ENCODE data around the gene CRACDL. TPM values are rescaled to one million over a fixed set of nuclear protein-coding genes. Genes with fewer than 3 reads are reported as not detected.

The CRACDL gene
- total RNA-seq, 3 donors from 2014 or later = 8.0 to 18.1 (median 17.8) TPM

DNA sequence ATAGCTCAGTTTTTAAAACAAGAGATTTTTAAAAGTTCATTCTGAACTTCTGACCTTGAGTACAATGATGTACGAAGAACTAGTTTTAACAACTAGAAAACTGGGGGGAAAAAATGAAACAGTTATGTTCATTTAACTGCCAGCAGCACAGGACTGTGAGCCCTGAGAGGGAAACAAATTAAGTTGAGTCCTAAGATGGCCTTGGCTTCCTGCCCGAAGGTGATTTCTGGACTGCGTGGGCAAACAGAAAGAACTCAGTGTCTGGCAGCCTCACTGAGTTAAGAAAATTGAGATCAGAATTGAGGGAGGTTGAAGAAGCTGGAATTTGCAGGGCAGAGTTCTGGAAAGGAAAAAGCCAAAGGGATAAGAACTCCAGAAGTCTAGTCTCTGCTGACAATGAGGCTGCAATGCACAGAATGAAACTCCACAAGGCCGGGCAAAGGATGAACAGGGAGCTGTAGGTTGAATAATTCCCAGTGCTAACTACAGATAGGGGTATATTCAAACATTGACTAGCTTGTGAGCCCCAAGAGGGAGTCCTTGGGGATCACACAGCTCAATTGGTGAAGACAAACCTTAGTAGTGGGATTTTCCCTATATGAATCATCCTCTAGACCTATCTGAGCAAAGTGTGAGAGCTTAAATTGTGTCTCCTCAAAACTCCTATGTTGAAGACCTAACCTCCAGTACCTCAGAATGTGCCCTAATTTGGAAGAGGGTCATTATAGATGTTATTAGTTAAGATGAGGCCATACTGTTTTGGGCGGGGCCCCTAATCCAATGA, 13.1 kb upstream of the CRACDL start:
- Histone ChIP-seq H3K4me3 (no peak overlapping the region), H3K4me1 (ENCODE audit: low read depth) (no peaks in the 10 kb centered on the region), H3K36me3 (ENCODE audit: low read depth) (no peaks in the 10 kb centered on the region), H3K9me3 (no peaks in the 10 kb centered on the region)
- intact Hi-C loops (cut with DNase I, micrococcal nuclease) = no loop called here
- ATAC-seq (no peak), DNase-seq (peak in 1 of 3 donors; percentile 35)
- TF ChIP-seq, protein P1, sequence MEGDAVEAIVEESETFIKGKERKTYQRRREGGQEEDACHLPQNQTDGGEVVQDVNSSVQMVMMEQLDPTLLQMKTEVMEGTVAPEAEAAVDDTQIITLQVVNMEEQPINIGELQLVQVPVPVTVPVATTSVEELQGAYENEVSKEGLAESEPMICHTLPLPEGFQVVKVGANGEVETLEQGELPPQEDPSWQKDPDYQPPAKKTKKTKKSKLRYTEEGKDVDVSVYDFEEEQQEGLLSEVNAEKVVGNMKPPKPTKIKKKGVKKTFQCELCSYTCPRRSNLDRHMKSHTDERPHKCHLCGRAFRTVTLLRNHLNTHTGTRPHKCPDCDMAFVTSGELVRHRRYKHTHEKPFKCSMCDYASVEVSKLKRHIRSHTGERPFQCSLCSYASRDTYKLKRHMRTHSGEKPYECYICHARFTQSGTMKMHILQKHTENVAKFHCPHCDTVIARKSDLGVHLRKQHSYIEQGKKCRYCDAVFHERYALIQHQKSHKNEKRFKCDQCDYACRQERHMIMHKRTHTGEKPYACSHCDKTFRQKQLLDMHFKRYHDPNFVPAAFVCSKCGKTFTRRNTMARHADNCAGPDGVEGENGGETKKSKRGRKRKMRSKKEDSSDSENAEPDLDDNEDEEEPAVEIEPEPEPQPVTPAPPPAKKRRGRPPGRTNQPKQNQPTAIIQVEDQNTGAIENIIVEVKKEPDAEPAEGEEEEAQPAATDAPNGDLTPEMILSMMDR (IDR thresholded peaks at IDR 0.05) = no peak

DNA sequence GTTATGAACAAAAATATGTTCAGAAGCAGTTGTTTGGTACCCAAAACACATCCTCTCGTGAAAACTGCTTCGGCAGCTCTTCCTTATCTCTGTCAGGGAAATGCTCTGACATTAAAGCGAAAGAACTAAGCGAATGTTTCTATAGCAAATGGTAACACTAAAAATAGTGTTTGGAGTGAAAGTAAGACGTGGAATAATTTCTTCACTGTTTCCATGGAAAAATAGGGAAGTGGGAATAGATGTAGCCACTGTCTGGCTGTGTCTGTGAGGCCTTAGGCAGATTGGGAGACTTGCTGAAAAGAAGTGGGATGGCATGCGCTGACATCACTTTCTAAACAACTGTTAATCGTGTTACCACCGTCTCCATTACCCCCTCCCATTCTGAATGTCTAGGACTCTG, 11.5 kb upstream of the CRACDL start:
- DNase-seq (no peak), ATAC-seq (no peak)
- Histone ChIP-seq H3K4me3 (no peak overlapping the region), H3K36me3 (ENCODE audit: low read depth) (no peaks in the 10 kb centered on the region), H3K9me3 (no peaks in the 10 kb centered on the region), H3K4me1 (ENCODE audit: low read depth) (no peaks in the 10 kb centered on the region)
- intact Hi-C loops (cut with DNase I, micrococcal nuclease) = no loop called here
- TF ChIP-seq, protein P1 (IDR thresholded peaks at IDR 0.05) = no peak

DNA sequence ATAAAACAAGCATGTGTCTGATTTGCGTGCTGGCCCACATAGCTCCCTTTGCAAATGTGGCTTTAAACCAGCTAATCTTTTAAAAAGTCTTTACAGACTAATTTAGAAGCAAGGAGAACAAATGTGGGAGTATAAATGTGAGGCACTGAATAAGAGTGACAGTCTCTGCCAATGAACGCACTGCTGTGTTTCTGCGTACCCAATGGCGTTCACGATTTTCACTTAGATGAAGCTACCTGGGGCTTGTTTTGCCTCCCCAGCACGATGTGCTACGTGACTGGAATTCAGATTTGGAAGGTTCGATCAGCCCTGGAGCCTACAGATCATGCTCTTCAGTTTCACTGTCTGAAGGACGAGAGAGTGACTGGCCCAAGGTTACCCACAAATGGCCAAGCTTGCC, 10.8 kb upstream of the CRACDL start:
- TF ChIP-seq, protein P1 (IDR thresholded peaks at IDR 0.05) = no peak
- Histone ChIP-seq H3K9me3 (no peaks in the 10 kb centered on the region), H3K36me3 (ENCODE audit: low read depth) (no peaks in the 10 kb centered on the region), H3K4me3 (no peak overlapping the region), H3K4me1 (ENCODE audit: low read depth) (no peaks in the 10 kb centered on the region)
- ATAC-seq (no peak), DNase-seq (no peak)
- intact Hi-C loops (cut with DNase I, micrococcal nuclease) = no loop called here

DNA sequence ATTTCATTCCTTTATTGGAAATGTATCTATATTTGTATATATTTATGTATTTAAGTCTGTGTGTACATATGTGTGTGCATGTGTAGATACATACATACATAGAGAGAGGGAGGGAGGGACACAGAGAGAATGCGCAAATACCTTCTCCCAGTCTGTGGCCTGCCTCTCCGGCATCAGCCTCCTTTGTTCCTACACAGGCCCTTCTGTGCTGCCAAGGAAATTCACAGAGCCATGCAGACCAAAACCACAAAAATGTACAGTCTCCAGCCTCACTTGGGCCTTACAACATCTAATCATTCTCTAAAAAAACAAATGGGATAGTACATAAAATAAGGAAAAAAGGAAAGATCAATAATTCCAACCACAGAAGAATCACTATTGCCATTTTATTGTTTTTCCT, 8.8 kb upstream of the CRACDL start:
- intact Hi-C loops (cut with DNase I, micrococcal nuclease) = no loop called here
- no peaks in the 10 kb centered on the region for H3K9me3 ChIP-seq
- no peak overlapping the region for H3K4me3 ChIP-seq
- DNase-seq (no peak), ATAC-seq (no peak)
- TF ChIP-seq, protein P1 (IDR thresholded peaks at IDR 0.05) = no peak
- no peaks in the 10 kb centered on the region for H3K4me1 ChIP-seq (ENCODE audit: low read depth)
- no peaks in the 10 kb centered on the region for H3K36me3 ChIP-seq (ENCODE audit: low read depth)

DNA sequence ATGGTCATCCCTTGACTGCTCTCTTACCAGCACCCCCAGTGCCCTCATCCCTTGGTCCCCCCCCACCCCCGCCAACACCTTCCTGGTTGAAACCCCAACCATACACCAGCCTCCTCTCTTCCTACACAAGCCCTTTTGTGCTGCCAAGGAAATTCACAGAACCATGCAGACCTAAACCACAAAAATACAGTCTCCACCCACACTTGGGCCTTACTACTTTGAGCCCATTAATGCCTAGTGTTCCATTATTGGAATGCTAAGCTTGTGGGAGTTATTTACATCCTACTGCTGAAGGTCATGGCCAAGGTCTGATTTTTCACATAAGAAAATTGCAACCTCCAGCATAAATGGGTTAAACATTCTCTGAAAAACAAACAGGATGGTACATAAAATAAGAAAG, 4.1 kb upstream of the CRACDL start:
- intact Hi-C loops (cut with DNase I, micrococcal nuclease) = no loop called here
- DNase-seq (no peak), ATAC-seq (no peak)
- Histone ChIP-seq H3K4me3 (no peak overlapping the region), H3K9me3 (no peaks in the 10 kb centered on the region), H3K4me1 (ENCODE audit: low read depth) (peaks cover 16% of the 10 kb centered on the region), H3K36me3 (ENCODE audit: low read depth) (no peaks in the 10 kb centered on the region)
- TF ChIP-seq, protein P1 (IDR thresholded peaks at IDR 0.05) = no peak
